ENCODE measurements around the gene SLC9A9.

GRCh38 chr3:143671626-143672025, 176.6 kb downstream of the SLC9A9 start:
- TF ChIP-seq CTCF (conservative IDR thresholded peaks at IDR 0.05; ENCODE audit: low read depth, low read length) (no peak), EZH2 (IDR thresholded peaks at IDR 0.05; ENCODE audit: borderline replicate concordance, low read depth, low read length, poor library complexity, severe bottlenecking) (no peak)
